Ascending aorta (tissue), 2 donors: ENCODE measurements around the gene HDAC10. TPM values are rescaled to one million over a fixed set of nuclear protein-coding genes. Genes with fewer than 3 reads are reported as not detected.
"Not testable (repeated sequence)": the region's sequence is repeated elsewhere in the genome, so short reads cannot be mapped to it uniquely, and the experiment has no call there.

ENCODE experiments used
- DNase-seq, 2 donors: peaks; one replicate each; pipeline ENCODE4 v3.0.0-alpha.2; 2019; ENCODE audit warnings: low spot score in 2 of 2
- H3K27ac ChIP-seq, 2 donors: fragments of 200-600 bp; sonication (generic); one replicate each; pipeline ENCODE4 v1.5.1; 2016 to 2017; ENCODE audit warnings: mild to moderate bottlenecking in 1 of 2
- H3K27me3 ChIP-seq: fragments of 200-600 bp; sonication (generic); one replicate; pipeline ENCODE4 v1.5.1; 2017
- H3K36me3 ChIP-seq, 2 donors: fragments of 200-600 bp; sonication (generic); one replicate each; pipeline ENCODE4 v1.5.1; 2016
- H3K4me1 ChIP-seq, 2 donors: fragments of 200-600 bp; sonication (generic); one replicate each; pipeline ENCODE4 v1.5.1; 2016 to 2017; ENCODE audit warnings: mild to moderate bottlenecking in 1 of 2
- H3K4me3 ChIP-seq, 2 donors: fragments of 200-600 bp; sonication (generic); one replicate each; pipeline ENCODE4 v1.5.1; 2016 to 2017; ENCODE audit warnings: mild to moderate bottlenecking in 1 of 2
- H3K9me3 ChIP-seq, 2 donors: fragments of 200-600 bp; sonication (generic); one replicate each; pipeline ENCODE4 v1.5.1; 2016
- intact Hi-C: fragments of 100-400 bp; cut with DNase I; formaldehyde crosslinking; loops from one replicate; pipeline ENCODE4 v1.15.1; 2023
- total RNA-seq: library from RNA; depleted of rRNA; stranded (reverse); fragments of >200 nt; gene quantifications from one replicate; pipeline ENCODE4 v1.1.0, GENCODE V29; 2016
- TF ChIP-seq, protein P1 (sequence below), 3 experiments: fragments of 200-600 bp in 2 of 3; fragments of 450-650 bp in 1 of 3; sonication (generic) in 2 of 3; IDR thresholded peaks; one replicate each; pipeline ENCODE4 v1.5.1; 2016 to 2019; ENCODE audit warnings: antibody characterized with exemption in 3 of 3, mild to moderate bottlenecking in 1 of 3, moderate library complexity in 1 of 3

HDAC10 gene
- total RNA-seq, 1 donor from 2014 or later = 73.2 TPM

DNA sequence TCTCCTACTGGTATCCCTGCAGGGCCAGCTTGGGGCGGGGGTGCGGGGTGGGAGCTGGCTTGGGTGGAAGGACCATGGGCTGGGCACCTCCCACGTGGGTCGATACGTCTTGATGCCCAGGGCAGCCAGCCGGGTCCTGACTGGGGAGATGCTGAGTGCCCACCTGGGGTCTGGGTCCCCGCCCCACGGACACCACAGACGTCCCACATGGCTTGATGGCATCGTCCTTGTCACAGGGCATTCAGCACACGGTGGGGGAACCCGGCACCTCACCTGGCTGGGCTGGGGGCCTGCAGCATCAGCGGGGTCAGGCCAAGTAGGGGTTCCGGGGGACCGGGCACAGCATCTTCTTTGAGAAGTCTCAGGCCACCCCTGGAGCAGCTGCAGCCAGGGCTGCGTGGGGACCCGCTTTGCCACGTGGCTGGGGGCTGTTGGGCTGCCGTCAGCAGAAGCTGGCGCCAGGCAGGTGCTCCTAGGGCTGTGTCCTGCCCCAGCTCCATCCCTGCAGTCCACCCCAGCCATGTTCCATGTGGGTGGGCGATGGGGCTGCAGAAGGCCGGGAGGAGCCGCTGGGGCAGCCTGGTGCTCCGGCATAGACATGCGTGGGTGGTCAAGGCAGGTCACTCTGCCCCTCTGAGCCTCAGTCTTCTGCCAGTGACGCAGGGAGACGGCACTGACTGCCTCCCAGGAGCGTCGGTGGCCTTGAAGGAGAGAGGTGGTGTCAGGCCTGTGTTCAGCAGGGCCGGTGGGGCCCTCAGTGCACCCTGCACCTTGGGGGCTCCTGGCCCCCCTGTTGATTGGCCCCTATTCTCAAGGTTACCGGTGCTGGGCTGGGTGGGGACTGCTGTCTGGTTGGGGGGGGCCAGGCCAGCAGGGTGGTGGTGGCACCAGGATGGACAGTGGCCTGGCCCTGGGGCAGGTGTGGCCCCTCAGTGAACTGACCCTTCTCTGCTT lies 41.8 kb downstream of the HDAC10 start:
- no peak overlapping the region for H3K27ac ChIP-seq
- H3K27me3 ChIP-seq = no peaks in the 10 kb centered on the region
- H3K4me1 ChIP-seq = no peaks in the 10 kb centered on the region
- no peak for DNase-seq
- H3K4me3 ChIP-seq = no peak overlapping the region
- H3K9me3 ChIP-seq = no peaks in the 10 kb centered on the region
- peaks cover 44 to 67% of the 10 kb centered on the region in 2 donors for H3K36me3 ChIP-seq
- intact Hi-C loops = loop anchor here (2.0 kb wide), 1 partner anchor 62 kb away; no protein-coding TSS in a partner anchor
- TF ChIP-seq, protein P1, sequence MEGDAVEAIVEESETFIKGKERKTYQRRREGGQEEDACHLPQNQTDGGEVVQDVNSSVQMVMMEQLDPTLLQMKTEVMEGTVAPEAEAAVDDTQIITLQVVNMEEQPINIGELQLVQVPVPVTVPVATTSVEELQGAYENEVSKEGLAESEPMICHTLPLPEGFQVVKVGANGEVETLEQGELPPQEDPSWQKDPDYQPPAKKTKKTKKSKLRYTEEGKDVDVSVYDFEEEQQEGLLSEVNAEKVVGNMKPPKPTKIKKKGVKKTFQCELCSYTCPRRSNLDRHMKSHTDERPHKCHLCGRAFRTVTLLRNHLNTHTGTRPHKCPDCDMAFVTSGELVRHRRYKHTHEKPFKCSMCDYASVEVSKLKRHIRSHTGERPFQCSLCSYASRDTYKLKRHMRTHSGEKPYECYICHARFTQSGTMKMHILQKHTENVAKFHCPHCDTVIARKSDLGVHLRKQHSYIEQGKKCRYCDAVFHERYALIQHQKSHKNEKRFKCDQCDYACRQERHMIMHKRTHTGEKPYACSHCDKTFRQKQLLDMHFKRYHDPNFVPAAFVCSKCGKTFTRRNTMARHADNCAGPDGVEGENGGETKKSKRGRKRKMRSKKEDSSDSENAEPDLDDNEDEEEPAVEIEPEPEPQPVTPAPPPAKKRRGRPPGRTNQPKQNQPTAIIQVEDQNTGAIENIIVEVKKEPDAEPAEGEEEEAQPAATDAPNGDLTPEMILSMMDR (IDR thresholded peaks at IDR 0.05) = no peak

DNA sequence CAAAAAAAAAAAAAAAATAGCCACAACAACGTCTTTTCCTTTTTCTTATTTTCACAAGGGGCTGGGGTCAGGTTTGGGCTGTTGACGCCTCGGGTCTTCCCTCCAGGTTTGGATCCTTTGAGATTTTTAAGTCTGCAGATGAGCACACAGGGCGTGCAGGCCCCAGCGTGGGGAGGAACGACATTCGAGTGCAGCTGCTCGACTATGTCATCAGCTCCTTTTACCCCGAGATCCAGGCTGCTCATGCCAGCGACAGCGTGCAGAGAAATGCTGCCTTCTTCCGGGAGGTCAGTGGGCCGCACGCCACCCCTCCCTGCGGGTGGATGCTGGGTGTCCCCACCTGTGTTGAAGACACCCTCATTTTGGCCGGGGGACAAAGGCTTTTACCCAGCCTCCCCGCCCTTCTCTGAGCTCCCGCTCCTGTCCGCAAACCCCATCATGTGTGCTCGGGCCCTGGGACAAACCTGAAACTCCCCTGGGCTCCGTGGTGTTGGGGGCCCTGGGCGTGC lies 42.6 kb downstream of the HDAC10 start:
- Histone ChIP-seq H3K27me3 (no peaks in the 10 kb centered on the region), H3K27ac (no peak overlapping the region), H3K4me1 (no peaks in the 10 kb centered on the region), H3K36me3 (peaks cover 44 to 64% of the 10 kb centered on the region in 2 donors), H3K9me3 (no peaks in the 10 kb centered on the region), H3K4me3 (no peak overlapping the region)
- TF ChIP-seq, protein P1 (IDR thresholded peaks at IDR 0.05) = no peak
- DNase-seq = no peak
- intact Hi-C loops = loop anchor here (2.0 kb wide), 1 partner anchor 62 kb away; no protein-coding TSS in a partner anchor

DNA sequence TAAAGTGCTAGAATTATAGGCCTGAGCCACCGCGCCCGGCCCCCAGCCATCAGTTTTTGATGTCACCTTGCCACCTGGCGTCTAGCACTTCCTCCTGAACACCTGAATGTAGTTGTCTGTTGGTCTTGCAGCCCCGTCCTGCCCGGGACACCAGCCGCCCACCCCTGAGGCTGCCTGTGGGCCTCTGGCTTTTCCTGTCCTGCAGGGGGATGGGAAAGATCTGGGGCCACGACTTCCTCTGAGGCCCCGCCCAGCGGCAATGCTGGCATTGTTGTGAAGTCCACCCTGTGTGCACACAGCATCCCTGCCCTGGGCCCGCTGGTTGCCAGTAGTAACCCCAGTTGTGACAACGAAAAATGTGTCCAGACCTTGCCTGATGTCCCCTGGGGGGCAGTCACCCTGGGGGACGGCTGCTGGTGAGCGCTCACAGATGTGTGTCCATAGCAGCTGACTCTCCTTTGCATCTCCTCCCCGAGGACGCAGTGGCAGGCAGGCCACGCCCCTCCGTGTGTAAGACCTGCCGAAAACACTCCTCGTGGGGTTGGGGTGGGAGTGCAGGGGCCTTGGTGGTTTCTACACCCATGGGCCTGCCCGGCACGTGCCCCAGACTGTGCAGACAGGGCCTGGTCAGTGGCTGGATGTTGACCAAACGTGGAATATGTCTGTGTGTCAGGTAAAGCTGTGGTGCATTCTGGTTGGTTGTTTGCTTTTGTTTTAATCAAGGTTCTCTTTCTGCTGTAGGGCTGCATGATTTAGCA lies 43.5 kb downstream of the HDAC10 start:
- Histone ChIP-seq H3K4me1 (no peaks in the 10 kb centered on the region), H3K36me3 (peaks cover 42 to 55% of the 10 kb centered on the region in 2 donors), H3K4me3 (no peak overlapping the region), H3K27me3 (no peaks in the 10 kb centered on the region), H3K27ac (no peak overlapping the region), H3K9me3 (no peaks in the 10 kb centered on the region)
- TF ChIP-seq, protein P1 (IDR thresholded peaks at IDR 0.05) = no peak
- DNase-seq = no peak
- intact Hi-C loops = loop anchor here (2.0 kb wide), 1 partner anchor 61 kb away; no protein-coding TSS in a partner anchor

DNA sequence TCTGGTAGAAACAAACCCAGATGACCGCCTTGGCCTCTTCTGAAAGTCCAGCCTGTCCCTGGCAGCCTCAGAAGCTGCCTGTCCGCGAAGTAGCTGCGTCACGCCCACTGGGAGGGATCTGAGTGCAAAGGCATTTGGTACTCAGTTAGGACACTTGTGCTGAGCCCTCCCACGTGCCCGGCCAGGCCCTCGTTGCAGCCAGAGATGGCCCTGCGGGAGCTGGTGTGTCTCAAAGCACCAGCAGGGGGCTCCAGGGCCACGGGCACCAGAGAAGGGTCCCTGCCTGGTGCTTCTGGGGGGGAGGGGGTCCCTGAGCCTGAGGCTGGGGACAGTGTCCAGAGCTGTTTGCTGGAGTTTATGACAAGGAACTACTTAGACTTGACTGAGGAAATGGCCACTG lies 44.5 kb downstream of the HDAC10 start:
- no peak overlapping the region for H3K27ac ChIP-seq
- no peak for DNase-seq
- intact Hi-C loops = no loop called here
- no peak overlapping the region for H3K4me3 ChIP-seq
- H3K4me1 ChIP-seq = peaks cover 6 to 7% of the 10 kb centered on the region in 2 donors
- no peaks in the 10 kb centered on the region for H3K9me3 ChIP-seq
- no peaks in the 10 kb centered on the region for H3K27me3 ChIP-seq
- TF ChIP-seq, protein P1 (IDR thresholded peaks at IDR 0.05) = peak in 1 of 3 experiments; percentile 14
- H3K36me3 ChIP-seq = peaks cover 39 to 46% of the 10 kb centered on the region in 2 donors

- Histone ChIP-seq H3K27me3 (no peaks in the 10 kb centered on the region), H3K4me1 (peaks cover 7 to 10% of the 10 kb centered on the region in 2 donors), H3K9me3 (no peaks in the 10 kb centered on the region), H3K4me3 (no peak overlapping the region), H3K27ac (no peak overlapping the region), H3K36me3 (peaks cover 37 to 40% of the 10 kb centered on the region in 2 donors)
- intact Hi-C loops = no loop called here
- TF ChIP-seq, protein P1 (IDR thresholded peaks at IDR 0.05) = no peak
- DNase-seq = no peak
Observed at GRCh38 chr22:50205781-50206569, 45.1 kb downstream of the HDAC10 start.

DNA sequence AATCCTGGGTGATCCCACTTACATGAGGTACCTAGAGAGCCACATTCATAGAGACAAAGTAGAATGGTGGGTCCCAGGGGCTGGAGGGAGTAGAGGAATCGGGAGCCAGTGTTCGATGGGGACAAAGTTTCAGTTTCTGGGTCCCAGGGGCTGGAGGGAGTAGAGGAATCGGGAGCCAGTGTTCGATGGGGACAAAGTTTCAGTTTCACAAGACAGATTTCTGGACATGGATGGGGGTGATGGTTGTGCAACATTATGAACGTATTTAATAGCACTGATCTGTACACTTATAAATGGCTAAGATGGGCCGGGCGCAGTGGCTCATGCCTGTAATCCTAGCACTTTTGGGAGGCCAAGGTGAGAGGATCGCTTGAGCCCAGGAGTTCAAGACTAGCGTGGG lies 46.1 kb downstream of the HDAC10 start:
- not testable (repeated sequence) for H3K4me3 ChIP-seq, H3K27me3 ChIP-seq, H3K4me1 ChIP-seq, H3K9me3 ChIP-seq, H3K27ac ChIP-seq, DNase-seq
- H3K36me3 ChIP-seq = peaks cover 27 to 31% of the 10 kb centered on the region in 2 donors
- intact Hi-C loops = loop anchor here (5.0 kb wide), 4 partner anchors 37 to 353 kb away; partner anchors contain the start of genes LMF2, NCAPH2 and ZBED4
